GM15510 (cell line): ENCODE measurements around the gene HGF.

Source experiments
- POLR2A ChIP-seq: IDR thresholded peaks from 3 replicates; pipeline ENCODE4 v1.6.1; 2011; ENCODE audit warnings: borderline replicate concordance; ENCODE audit not compliant: insufficient read length; ENCODE audit errors: extremely low read depth

The HGF gene

DNA sequence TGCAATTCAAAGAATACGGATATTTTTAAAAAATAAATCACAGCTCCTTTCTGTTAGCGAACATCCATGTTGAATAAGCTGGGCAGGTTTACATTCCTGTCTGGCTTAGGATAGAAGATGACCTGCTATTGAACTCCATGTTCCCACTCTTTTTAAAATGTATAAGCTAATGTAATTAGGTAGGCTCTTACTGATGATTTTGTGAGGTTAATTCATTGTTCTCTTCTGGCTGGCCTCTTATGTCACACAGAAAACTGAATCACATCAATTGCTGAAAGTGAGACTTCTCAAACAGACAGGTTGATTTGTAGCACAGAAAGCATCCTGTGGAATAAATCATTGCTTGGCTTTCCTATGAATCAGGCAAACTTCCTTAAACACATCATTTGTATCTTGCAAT lies 24.2 kb downstream of the HGF start:
- no peak for TF ChIP-seq POLR2A

DNA sequence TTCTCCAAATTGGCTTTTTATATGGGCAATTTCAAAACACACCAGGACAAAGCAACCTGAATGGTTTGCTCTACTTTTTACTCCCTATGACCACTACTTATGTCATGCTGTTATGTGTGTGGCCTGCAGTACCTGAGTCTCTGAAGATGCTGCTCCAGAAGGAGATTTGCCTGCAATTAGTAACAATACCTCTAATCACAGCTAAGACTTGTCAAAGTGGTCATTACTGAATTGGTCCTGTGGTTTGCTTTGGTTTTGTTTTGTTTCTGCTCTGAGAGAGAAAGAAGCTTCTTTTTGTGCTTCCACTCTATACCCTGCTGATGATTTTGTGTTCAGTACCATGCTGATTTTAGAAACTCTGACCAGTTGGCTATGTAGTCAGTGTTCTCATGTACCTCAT lies 25.5 kb downstream of the HGF start:
- TF ChIP-seq POLR2A: no peak

DNA sequence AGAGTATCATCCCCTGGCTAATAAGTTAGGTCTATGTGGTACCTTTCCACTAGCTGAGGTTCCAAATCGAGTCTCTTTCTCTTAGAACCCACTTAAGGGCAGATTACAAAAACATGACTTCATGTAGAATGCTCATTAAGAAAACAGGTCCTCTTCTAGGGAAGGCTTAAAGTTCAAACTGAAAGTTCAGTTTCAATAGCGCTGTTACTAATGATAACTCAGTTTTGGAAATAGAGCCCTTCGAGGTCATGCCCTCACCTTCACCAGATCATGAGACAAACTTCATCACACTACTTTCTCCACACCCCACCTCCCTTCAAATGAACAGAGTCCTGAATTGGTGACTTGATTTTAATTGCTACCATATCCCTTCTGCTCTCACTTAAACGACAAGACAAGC lies 26.2 kb downstream of the HGF start:
- TF ChIP-seq POLR2A: no peak

DNA sequence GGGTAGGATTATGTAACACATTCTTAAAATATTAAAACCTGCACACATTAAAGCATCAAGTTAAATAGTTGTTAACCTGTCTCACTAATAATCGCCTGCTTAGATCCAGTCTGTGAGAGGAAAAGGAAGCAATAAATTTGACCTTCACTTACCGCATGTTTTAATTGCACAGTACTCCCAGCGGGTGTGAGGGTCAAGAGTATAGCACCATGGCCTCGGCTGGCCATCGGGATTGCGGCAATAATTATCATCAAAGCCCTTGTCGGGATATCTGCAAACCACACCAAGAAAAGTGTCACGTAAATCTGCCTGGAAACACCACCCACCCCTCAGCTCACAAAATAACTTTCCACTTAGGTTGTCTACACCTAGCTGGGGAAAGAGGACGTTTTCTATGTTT lies 26.6 kb downstream of the HGF start:
- no peak for TF ChIP-seq POLR2A

DNA sequence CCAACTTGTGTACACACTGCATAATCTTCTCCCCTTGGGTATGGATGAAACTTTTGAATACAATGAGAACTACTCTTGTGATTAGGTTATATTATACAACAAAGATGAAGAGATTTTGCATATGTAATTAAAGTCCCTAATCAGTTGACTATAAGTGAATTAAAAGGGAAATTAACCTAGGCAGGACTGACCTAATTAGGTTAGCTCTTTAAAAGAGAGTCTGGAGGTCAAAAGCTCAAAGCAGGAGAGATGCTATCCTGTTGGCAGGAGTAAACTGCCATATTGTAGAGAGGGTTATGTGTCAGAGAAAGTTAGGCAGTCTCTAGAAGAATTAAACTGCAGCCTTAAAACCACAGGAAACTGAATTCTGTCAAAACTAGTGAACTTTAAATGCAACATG lies 29.4 kb downstream of the HGF start:
- no peak for TF ChIP-seq POLR2A

DNA sequence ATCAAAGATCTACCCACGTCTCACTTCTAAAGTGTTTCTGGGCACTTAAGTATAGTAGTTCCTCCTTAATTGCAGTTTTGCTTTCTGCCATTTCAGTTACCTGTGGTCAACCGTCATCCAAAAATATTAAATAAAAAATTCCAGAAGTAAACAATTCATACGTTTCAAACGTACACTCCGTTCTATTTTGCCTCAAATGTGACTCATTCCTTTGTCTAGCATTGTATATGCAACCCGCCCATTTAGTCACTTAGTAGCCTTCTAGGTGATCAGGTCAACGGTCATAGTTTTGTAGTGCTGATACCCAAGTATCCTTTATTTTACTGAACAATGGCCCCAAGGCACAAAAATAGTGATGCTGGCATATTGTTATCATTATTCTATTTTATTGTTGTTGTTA lies 33.8 kb downstream of the HGF start:
- no peak for TF ChIP-seq POLR2A

DNA sequence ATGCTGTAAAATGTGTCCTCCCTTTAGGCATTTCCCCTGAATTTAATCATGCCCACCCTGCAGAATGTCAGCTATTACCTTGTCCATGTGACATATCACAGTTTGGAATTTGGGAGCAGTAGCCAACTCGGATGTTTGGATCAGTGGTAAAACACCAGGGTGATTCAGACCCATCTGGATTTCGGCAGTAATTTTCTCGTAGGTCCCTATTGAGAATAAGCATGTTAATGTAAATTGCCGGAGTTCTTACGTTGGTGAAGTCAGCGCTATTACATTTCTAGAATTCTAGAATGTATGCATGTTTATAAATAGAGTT lies 44.1 kb downstream of the HGF start:
- no peak for TF ChIP-seq POLR2A

DNA sequence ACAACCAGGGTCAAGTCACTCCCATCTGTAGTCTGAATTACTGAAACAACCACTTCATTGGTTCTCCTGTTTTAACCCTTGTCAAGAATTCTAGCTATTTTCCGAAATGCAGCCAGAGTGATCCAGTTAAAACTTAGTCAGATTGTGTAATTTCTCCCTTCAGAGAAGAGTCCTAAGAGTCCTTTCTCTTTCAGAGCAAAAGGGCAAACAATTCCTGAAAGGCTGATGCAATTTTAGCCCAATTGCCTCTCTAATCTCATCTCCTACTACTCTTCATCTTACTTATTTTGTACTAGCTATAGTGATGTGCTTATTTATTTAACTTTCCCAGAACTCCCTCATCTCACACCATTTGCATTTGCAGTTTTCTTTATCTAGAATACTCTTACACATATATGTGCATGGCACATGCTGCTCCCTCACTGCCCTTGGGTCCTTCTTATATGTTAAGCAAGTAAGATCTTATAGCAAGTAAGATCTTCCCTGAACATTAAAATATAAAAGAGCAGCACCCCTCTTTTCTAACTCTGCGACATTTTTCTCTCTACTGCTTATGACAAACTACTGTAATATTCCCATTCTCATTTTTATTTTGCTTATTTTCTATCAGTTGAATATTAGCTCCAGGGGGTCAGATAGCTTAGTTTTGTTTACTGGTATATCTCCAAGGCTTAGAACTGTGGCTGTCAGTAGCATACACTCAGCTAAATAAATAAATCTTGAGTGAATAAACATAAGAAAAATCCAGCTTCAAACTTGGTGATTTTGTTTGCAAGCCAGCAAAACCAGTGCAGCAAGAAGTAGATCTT lies 44.6 kb downstream of the HGF start:
- TF ChIP-seq POLR2A: no peak

DNA sequence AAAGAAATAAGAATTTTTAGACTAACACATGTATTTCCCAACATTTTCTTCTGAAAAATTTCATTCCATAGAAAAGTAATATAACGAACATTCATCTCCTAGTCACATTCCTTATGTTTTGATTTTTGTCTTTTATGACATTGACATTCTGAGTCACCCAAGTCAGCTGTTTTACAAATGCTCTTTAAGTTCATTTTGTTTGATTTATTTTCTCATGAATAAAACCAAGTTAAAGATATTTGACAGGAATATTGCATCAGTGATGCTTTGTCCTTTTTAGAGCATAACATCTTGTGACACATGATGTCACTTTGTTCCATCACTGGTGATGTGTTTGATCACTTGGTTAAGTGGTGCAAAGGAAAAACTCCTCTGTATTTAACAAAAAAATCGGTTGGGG lies 48.4 kb downstream of the HGF start:
- TF ChIP-seq POLR2A: no peak

DNA sequence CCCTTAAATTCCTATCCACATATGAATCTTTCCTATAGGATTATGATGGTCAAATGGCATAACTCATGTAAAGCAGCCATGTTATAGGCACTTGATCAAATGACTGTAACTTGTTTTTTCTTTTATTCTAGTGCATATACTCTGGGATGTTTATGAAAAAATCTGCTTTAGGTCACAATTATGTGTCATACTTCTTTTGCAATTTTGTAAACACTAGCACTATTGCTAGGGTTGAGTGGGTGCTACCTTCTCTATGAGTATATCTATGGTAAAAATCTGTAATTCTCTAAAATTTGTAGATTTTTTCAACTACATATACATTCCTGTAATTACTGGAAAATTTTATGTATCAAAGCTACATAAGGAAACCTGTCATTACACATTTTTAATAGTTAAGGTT lies 50.0 kb downstream of the HGF start:
- no peak for TF ChIP-seq POLR2A

DNA sequence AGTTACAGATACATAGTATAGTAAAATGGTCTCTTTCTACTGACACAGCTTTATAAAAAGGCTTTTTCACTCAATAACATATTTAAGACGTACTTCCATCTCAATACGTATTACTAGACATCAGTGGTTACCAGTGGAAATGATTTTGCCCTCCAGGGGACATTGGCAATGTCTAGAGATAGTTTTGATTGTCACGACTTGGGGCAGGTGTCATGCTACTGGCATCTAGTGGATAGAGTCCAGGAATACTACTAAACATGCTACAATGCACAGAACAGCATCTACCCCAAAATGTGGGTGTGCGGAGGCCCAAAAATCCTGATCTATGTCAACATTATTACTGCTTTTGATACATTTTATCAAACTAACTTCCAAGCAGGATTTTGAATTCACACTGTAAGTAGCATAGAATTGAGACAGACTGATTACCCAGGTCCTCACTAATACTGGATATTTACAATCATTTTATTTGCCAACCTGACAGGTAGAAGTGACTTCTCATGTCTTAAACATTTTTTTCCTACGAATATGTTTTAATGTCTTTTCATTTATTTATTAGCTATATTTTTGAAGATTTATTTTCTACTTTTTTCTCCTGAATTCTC lies 53.8 kb downstream of the HGF start:
- no peak for TF ChIP-seq POLR2A

DNA sequence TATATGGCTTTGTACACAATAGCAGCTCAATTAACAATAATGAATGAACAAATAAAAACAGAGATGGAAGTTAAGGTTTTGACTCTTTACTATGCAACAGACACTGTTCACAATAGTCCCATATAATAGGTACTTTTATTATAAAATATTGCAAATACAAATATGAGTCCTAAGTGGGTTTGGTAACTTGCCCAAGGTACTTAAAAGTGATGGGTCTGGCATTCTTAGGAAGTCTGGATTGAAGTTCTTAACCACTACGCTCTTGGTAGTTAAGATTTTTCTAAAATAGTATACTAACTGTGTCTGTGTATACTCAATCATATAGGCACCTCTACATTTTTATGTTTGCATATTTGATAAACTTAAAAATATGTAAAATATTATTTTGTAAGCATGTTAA lies 55.5 kb downstream of the HGF start:
- no peak for TF ChIP-seq POLR2A

DNA sequence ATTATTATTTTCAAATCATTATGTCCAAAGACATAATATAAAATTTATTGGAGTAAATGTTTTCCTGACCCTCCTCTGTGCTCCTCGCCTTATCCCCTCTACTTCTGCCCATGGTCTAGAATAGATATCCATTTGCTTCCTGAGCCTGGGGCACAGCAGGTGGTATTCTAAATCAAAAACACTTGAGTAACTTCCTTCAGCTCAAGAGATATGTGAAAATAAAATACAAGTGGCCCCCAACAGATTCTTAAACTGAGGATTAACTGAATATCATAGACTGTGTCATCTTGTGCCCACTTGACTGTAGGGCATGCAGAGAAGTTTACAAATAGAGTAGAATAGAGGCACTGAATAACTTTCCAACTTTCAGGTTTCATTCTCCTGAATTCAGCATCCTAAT lies 59.1 kb downstream of the HGF start:
- no peak for TF ChIP-seq POLR2A

DNA sequence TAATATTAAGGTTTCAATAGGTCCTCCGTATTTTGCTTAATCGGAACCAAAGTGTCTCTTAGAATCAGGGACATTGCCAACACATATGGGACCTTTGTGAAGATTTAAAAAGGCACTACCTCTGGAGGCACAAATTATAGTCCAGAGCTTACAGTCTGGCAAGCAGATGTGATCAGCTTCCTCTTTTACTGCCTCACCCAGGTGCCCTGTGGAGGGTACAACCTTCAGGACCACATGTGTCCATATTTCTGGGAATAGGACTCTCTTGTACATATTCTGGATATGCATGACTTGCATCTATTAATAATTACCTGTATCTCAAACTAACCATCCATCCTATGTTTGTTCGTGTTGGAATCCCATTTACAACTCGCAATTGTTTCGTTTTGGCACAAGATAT lies 60.0 kb downstream of the HGF start:
- TF ChIP-seq POLR2A: no peak

DNA sequence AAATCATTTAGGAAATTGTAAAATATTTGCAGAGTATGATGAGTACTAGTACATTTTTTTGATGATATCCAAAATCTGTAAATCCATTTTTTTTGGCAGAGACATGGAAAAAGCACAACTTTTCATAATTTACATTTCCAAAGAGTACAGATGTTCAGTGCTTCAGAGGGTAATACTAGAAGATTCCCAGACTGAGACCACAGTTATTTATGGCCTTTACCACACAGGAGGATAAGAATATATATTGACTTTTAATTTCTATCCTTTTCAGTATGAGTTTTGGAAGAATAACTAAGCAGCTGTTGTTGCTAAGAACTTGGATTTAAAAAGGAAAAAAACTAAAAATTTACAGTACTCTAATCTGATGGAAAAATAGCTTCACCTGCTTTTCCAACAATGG lies 61.9 kb downstream of the HGF start:
- TF ChIP-seq POLR2A: no peak

DNA sequence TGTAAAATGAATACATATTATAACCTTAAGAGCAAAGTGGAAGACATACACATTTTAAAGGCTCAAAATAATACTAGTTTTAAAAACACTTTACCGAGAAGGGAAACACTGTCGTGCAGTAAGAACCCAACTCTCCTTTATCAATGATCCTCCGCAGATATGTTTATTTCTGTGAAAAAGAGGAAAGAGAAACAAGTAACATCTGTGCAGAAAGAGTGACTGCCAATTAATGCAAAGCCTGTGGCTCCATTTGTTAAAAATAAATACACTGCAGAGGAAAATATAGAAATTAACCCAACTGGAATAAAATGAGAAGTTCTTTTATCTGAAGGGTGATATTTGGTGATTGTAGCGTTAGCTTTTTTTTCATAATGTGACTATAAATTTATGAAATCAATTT lies 62.7 kb downstream of the HGF start:
- no peak for TF ChIP-seq POLR2A
